CMK (cell line): ENCODE measurements around the gene IL5RA.

Source experiments
- DNase-seq: peaks from one replicate; pipeline ENCODE4 v3.0.0-alpha.2; 2010; ENCODE audit warnings: low read depth

Gene IL5RA

GRCh38 chr3:3065876-3066275 lies 44.3 kb downstream of the IL5RA start:
- DNase-seq = no peak

GRCh38 chr3:3064297-3064696 lies 45.9 kb downstream of the IL5RA start:
- DNase-seq = no peak

GRCh38 chr3:3059645-3060044 lies 50.5 kb downstream of the IL5RA start:
- DNase-seq = no peak

GRCh38 chr3:3053974-3054373 lies 56.2 kb downstream of the IL5RA start:
- DNase-seq = no peak

- DNase-seq = no peak
Measured at GRCh38 chr3:3038201-3038991, 71.8 kb downstream of the IL5RA start.

- DNase-seq = no peak
Measured at GRCh38 chr3:3037156-3037555, 73.0 kb downstream of the IL5RA start.

GRCh38 chr3:3031326-3031725 lies 78.8 kb downstream of the IL5RA start:
- no peak for DNase-seq

GRCh38 chr3:3027976-3028567 lies 82.1 kb downstream of the IL5RA start:
- DNase-seq = no peak

GRCh38 chr3:3023111-3023745 lies 86.9 kb downstream of the IL5RA start:
- no peak for DNase-seq

GRCh38 chr3:3020209-3020608 lies 90.0 kb downstream of the IL5RA start:
- DNase-seq = no peak
